ENCODE data around the gene TP73.

DNA sequence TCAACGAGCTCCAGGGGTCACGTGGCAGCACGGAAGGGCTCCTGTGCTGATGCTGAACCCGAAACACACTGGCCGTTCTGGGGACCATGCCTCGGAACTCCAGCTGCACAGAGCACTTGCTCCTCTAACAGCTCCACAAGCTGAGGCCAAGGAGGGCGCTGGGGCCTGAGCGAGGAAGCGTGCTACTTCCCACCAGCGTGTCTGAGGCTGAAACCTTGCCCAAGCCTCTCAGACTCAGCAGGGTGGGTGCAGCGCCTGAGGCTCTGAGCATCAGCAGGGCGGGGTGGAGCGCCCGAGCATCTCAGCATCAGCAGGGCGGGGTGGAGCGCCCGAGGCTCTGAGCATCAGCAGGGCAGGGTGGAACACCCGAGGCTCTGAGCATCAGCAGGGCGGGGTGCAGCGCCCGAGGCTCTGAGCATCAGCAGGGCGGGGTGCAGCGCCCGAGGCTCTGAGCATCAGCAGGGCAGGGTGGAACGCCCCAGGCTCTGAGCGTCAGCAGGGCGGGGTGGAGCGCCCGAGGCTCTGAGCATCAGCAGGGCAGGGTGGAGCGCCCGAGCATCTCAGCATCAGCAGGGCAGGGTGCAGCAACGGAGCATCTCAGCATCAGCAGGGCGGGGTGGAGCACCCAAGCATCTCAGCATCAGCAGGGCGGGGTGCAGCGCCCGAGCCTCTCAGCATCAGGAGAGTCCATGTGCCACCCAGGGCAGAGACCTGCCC is 12.0 kb upstream of the TP73 start:
- TF ChIP-seq EZH2phosphoT487 (IDR thresholded peaks at IDR 0.05; ENCODE audit: borderline replicate concordance, low read length): no peak
- TF ChIP-seq, protein P1, sequence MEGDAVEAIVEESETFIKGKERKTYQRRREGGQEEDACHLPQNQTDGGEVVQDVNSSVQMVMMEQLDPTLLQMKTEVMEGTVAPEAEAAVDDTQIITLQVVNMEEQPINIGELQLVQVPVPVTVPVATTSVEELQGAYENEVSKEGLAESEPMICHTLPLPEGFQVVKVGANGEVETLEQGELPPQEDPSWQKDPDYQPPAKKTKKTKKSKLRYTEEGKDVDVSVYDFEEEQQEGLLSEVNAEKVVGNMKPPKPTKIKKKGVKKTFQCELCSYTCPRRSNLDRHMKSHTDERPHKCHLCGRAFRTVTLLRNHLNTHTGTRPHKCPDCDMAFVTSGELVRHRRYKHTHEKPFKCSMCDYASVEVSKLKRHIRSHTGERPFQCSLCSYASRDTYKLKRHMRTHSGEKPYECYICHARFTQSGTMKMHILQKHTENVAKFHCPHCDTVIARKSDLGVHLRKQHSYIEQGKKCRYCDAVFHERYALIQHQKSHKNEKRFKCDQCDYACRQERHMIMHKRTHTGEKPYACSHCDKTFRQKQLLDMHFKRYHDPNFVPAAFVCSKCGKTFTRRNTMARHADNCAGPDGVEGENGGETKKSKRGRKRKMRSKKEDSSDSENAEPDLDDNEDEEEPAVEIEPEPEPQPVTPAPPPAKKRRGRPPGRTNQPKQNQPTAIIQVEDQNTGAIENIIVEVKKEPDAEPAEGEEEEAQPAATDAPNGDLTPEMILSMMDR (conservative IDR thresholded peaks at IDR 0.05; ENCODE audit: low read depth, low read length): no peak

Measured in PC-3 (cell line).